Left ventricle myocardium inferior (tissue), 1 donor: ENCODE results near the gene AJAP1. TPM values are rescaled to one million over a fixed set of nuclear protein-coding genes. Genes with fewer than 3 reads are reported as not detected.
A peak's percentile ranks its signal among the peaks of the same experiment; 100 is the strongest.

Experiments used
- DNase-seq: peaks from one replicate; pipeline ENCODE4 v3.0.0-alpha.2; 2020
- H3K27ac ChIP-seq: fragments of 200-600 bp; replicated peaks from 2 replicates; pipeline ENCODE4 v1.8.0; 2021
- H3K27me3 ChIP-seq: fragments of 200-600 bp; 2 replicates; pipeline ENCODE4 v1.8.0; 2021; ENCODE audit warnings: low read depth
- H3K36me3 ChIP-seq: fragments of 200-600 bp; 2 replicates; pipeline ENCODE4 v1.8.0; 2021
- H3K4me1 ChIP-seq: fragments of 200-600 bp; 2 replicates; pipeline ENCODE4 v1.8.0; 2021
- H3K4me3 ChIP-seq: fragments of 200-600 bp; 2 replicates; pipeline ENCODE4 v1.8.0; 2021; ENCODE audit warnings: mild to moderate bottlenecking, moderate library complexity
- H3K9me3 ChIP-seq: fragments of 200-600 bp; replicated peaks from 2 replicates; pipeline ENCODE4 v1.8.0; 2021
- intact Hi-C: fragments of 100-400 bp; cut with micrococcal nuclease; formaldehyde crosslinking; loops from one replicate; pipeline ENCODE4 v1.11.0; 2022
- total RNA-seq: library from RNA; stranded (reverse); fragmentation: NEBNext Ultra II Directional; extraction: Animal tissue kit (Norgen Biotek cat#: 25700); gene quantifications from one replicate; pipeline ENCODE4 v1.2.1, GENCODE V29; 2021
- TF ChIP-seq, protein P1 (sequence below): fragments of 200-600 bp; IDR thresholded peaks from 2 replicates; pipeline ENCODE4 v1.8.0; 2021; ENCODE audit warnings: antibody characterized with exemption, mild to moderate bottlenecking, borderline replicate concordance
- donor health status: DM: no; HTN: yes; CAD: no; lungs with severe emphysema.

The AJAP1 gene
- total RNA-seq, 1 donor from 2014 or later: 0.16 TPM

GRCh38 chr1:4794020-4794780 lies 139.8 kb downstream of the AJAP1 start:
- TF ChIP-seq, protein P1, sequence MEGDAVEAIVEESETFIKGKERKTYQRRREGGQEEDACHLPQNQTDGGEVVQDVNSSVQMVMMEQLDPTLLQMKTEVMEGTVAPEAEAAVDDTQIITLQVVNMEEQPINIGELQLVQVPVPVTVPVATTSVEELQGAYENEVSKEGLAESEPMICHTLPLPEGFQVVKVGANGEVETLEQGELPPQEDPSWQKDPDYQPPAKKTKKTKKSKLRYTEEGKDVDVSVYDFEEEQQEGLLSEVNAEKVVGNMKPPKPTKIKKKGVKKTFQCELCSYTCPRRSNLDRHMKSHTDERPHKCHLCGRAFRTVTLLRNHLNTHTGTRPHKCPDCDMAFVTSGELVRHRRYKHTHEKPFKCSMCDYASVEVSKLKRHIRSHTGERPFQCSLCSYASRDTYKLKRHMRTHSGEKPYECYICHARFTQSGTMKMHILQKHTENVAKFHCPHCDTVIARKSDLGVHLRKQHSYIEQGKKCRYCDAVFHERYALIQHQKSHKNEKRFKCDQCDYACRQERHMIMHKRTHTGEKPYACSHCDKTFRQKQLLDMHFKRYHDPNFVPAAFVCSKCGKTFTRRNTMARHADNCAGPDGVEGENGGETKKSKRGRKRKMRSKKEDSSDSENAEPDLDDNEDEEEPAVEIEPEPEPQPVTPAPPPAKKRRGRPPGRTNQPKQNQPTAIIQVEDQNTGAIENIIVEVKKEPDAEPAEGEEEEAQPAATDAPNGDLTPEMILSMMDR: no peak
- no peaks in the 10 kb centered on the region for H3K36me3 ChIP-seq

GRCh38 chr1:4796161-4797015 lies 142.0 kb downstream of the AJAP1 start:
- no peak overlapping the region for H3K27ac ChIP-seq
- no peak overlapping the region for H3K4me3 ChIP-seq
- H3K9me3 ChIP-seq: no peaks in the 10 kb centered on the region
- intact Hi-C loops: no loop called here
- no peaks in the 10 kb centered on the region for H3K4me1 ChIP-seq
- no peak for DNase-seq
- TF ChIP-seq, protein P1: no peak
- H3K36me3 ChIP-seq: no peaks in the 10 kb centered on the region
- H3K27me3 ChIP-seq: peaks cover 78% of the 10 kb centered on the region

More at GRCh38 chr1:4794020-4794780, 139.8 kb downstream of the AJAP1 start:
- Histone ChIP-seq H3K27me3 (peaks cover 78% of the 10 kb centered on the region), H3K27ac (no peak overlapping the region), H3K9me3 (no peaks in the 10 kb centered on the region), H3K4me1 (no peaks in the 10 kb centered on the region), H3K4me3 (no peak overlapping the region)
- intact Hi-C loops: no loop called here
- no peak for DNase-seq

DNA sequence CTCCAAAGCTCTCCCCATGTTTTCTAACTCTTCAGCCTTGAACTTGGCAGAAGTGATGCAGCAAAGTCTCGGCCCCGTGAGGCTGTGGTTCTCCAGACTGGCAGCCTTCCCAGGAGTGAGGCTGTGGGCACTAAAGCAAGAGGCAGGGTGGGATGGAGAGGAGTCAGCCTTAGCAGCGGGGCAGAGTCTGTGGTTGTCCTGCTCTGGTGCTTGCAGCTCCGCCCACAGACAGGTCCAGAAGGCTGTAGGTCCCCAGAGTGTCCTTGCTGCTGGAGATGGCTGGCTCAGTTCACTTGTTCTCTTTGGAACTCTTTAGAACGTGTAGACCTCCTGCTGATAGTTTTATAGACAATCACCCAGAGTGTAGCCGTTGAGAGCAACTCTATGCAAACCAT lies 142.6 kb downstream of the AJAP1 start:
- no peaks in the 10 kb centered on the region for H3K36me3 ChIP-seq
- H3K27ac ChIP-seq: no peak overlapping the region
- H3K9me3 ChIP-seq: no peaks in the 10 kb centered on the region
- TF ChIP-seq, protein P1: no peak
- H3K4me1 ChIP-seq: no peaks in the 10 kb centered on the region
- DNase-seq: no peak
- intact Hi-C loops: no loop called here
- peaks cover 78% of the 10 kb centered on the region for H3K27me3 ChIP-seq
- H3K4me3 ChIP-seq: no peak overlapping the region

DNA sequence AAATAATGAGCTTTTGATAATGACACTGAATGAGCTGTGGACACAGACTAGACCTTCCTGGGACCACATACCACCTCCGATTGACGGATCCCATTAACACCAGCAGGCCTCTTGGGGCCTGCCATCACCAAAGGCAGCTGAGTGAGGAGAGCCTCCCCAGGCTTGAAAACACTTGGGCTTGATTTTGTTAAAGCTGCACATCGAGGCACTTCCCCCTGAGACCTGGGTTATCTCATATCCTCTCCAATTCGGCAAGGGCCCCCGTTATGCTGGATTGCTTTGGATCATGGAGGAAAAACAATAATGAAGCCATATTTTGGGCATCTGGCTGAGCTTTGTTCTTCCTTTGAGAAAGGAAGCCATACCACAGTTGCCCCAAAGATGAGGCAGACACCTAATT lies 143.0 kb downstream of the AJAP1 start:
- no peak overlapping the region for H3K27ac ChIP-seq
- peaks cover 80% of the 10 kb centered on the region for H3K27me3 ChIP-seq
- no peak overlapping the region for H3K4me3 ChIP-seq
- H3K9me3 ChIP-seq: no peaks in the 10 kb centered on the region
- no peaks in the 10 kb centered on the region for H3K36me3 ChIP-seq
- no peaks in the 10 kb centered on the region for H3K4me1 ChIP-seq
- TF ChIP-seq, protein P1: no peak
- DNase-seq: no peak
- intact Hi-C loops: no loop called here

DNA sequence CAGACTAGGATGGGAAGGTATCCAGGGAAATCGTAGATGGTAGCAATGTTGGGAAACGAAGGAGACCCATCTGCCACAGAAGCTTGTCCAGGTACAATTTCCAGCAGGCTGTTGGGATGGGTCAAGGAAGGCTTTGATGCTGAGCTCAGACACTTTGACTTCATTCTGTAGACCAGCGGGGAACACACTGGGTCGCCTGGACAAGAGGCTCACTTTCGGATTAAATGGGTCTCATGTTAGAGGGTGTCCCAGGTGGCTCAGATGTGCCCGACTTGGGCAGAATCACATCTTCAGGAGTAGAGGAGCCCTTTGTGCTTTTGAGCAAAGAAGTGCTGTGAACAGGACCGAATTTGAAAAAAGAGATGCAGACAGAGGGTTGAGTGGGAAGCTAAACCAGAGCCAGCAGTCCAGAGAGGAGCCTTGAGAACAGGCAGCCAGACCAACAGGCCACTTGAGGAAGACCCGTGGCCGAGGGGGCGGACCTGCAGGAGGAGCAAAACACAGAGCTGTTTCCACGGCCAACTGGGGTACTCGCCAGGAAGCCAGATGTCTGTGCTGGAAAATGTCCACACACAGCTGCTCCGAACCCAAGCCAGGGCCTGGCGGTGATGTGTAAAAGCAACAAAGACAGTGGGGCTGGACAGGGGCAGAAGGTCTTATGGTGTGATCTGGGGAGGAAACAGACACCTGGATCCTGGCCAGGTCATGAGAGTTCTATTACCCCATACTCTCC lies 146.9 kb downstream of the AJAP1 start:
- H3K27me3 ChIP-seq: peaks cover 93% of the 10 kb centered on the region

More for the DNA sequence above, 146.9 kb downstream of the AJAP1 start:
- intact Hi-C loops: no loop called here
- TF ChIP-seq, protein P1: no peak
- H3K36me3 ChIP-seq: no peaks in the 10 kb centered on the region
- DNase-seq: peak; percentile 85
- peaks cover under 1% of the 10 kb centered on the region for H3K9me3 ChIP-seq
- no peaks in the 10 kb centered on the region for H3K4me1 ChIP-seq
- no peak overlapping the region for H3K4me3 ChIP-seq
- H3K27ac ChIP-seq: no peak overlapping the region
